Right renal pelvis (tissue), 4 donors: ENCODE results near the gene P2RY13. TPM values are rescaled to one million over a fixed set of nuclear protein-coding genes. Genes with fewer than 3 reads are reported as not detected.

ENCODE experiments used
- DNase-seq, 4 donors: peaks; one replicate each; pipeline ENCODE4 v3.0.0-alpha.2; 2013; ENCODE audit warnings: low read depth in 4 of 4, low spot score in 3 of 4, missing footprints in 1 of 4
- polyA plus RNA-seq, 4 donors: library from polyadenylated mRNA; unstranded; fragments of 120-200 nt; gene quantifications; one replicate each; pipeline ENCODE4 v1.2.1, GENCODE V29; 2013; ENCODE audit not compliant: insufficient read length in 4 of 4

P2RY13 gene
- polyA plus RNA-seq, 4 donors: 0.32 to 2.2 (median 1.9) TPM

- no peak for DNase-seq
Observed at GRCh38 chr3:151297429-151297828, 31.9 kb downstream of the P2RY13 start.

GRCh38 chr3:151296226-151296625, 33.1 kb downstream of the P2RY13 start:
- DNase-seq: no peak

- DNase-seq: no peak
Observed at GRCh38 chr3:151293127-151293526, 36.2 kb downstream of the P2RY13 start.

DNA sequence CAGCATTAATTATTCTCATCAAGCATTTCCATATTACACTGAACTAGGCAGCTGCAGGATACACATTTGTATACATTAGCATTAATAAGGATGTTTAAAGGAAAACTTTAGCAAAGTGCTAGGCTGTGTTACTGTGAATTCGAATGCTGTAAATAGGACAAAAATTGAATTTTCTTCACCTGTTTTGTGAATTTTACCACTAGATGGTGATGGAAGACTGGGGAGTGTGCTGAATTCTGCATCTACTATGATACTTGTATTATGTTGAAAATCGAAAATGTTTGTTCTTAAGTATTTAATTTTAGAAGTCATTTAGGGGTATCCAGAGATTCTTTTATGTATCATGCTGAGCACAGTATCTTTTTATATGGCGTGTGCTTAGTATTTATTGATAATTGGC, 38.7 kb downstream of the P2RY13 start:
- DNase-seq: no peak

DNA sequence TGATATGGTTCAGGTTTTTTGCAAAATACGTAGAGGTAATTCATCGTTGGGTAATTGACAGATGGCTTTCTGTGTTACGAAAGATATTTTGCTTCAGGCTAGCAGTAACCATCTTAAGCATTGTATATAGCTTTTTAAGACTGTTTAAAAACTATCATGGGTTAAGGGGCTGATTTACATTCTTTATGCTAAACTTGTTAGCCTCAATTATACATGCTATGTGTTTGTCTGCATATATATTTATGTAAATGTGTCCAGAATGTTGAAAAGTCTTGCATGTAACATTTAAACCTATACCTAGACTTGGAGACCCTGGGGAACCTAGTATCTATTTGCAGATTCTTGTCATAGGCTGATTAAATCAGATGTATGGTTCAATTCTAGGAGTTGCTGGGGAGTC, 39.9 kb downstream of the P2RY13 start:
- no peak for DNase-seq

DNA sequence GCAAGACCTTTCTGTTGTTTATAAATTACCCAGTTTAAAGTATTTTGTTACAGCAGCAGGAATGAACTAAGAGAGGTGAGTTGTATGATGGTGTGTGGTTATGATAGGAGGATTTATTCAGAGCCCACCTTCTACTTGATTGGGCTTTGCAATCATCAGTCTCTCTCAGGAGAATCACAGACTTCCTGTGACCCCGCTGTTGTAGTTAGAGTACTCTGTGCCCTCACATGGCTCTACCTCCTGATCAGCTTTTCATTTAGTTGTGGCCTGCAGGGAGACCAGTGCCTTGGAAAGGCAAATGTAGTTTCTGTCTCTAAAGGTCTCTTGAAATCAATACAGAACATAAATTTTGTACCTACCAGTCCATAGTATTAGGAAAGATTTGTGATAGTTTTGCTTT, 43.4 kb downstream of the P2RY13 start:
- no peak for DNase-seq

DNA sequence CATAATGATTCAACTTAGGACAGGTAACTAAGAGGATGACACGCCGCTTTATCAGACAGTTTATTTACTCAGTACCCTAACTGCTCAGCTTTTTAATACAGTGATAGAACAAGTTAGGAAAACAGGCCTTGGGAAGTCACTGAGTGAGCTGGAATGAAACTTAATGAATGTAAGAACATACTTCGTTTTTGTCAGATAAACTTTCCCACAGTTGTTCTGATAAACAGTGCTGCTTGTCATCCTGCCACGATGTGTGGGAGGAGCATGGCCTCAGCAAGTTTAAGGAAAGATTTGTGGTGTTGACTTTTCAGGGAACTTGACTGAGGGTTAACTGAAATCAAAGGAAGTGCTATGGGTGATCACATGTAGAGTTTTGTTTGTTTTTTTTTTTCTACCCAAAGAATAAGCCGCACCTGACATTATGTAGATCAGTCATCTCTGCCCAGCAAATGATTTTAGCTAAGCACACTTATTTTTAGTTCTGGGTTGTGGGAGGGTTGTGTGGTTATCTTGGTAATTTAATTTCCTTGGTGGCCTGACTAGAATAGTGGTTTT, 45.4 kb downstream of the P2RY13 start:
- DNase-seq: peak in 2 of 4 donors; percentile 26 to 33

DNA sequence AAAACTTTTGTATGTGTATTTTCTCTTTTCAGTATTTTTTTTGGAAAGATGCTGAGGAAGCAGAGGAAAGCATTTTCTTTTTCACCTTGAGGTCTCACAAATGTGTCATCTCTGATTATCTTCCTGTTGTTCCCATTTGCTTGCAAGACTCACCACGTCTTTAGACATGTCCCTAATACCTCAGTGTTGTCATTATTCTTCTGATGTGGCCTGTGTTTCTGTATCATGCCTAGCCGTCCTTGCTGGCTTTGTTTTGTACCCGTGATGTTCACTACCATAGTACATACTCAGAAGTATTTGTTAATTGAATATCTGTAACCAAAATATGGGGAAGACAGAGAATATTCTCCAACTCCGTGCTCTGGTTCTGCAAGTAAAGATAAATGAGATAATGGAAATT, 46.0 kb downstream of the P2RY13 start:
- no peak for DNase-seq

- peak; percentile 22 to 45 (median 30) for DNase-seq
Observed at GRCh38 chr3:151282921-151283320, 46.4 kb downstream of the P2RY13 start.

DNA sequence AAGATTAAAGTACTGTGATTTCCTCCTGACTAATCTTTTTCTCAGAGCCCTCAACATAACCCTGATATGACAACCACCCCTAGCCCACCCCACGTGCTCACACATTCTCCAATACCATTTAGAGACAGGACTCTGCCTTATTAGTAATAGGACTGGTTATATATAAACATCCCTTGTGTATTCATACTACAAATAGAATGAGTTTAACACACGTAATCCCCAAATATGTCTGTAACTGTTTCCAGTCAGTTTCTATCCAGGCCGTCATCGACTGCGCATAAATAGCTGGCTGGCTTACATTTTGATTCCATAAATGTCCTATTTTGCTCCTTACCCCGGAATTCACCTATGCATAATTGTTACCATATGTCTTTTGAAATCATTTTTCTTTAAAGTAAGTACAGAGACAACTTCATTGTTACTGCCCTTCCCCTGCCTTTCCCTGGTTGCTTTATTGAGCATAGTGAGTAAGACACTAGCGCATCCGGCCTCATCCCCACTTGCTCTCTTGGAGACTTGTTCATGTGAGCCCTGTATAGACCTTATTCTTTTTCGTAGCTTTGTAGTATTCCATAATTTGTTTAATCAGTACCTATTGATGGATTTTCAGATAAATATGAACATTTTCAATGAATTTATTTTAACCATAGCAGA, 47.6 kb downstream of the P2RY13 start:
- no peak for DNase-seq

DNA sequence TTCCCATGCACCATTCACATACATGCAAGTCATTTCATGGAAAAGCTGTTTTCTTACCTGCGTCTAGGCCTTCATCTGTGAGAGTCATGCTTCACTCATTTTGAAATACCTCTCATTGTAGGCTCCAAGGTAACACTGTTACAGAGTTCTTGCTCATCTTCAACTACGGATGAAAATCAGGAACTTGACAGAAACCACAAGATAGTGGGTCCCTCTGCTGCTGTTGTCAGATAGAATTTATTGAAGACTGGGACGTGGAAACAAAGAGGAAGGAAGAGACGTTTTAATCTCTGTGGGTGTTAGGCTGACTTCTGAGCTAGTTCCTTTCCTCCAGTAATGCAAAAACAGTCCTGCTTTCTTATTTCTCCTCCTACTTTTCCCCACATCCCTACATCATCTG, 51.1 kb downstream of the P2RY13 start, which contains the start of gene P2RY14:
Gene P2RY14 (minus strand): TSS at position 313 of the 400 bp plus-strand sequence. CDS start 64,226 bp downstream, outside the sequence.
- no peak for DNase-seq

- DNase-seq: no peak
Observed at GRCh38 chr3:151276687-151277042, 52.7 kb downstream of the P2RY13 start.

Other genes starting within 250 kb of the P2RY13 start
- gene MED12L, start 243.9 kb downstream of the P2RY13 start, polyA plus RNA-seq: 1 to 10 TPM; 1.6 to 2.5 (median 2.0) TPM
- gene GPR171, start 126.3 kb downstream of the P2RY13 start, polyA plus RNA-seq: under 1 TPM in 3 of 4 donors, not detected in 1; 0.21 to 0.42 (median 0.37) TPM
- gene P2RY14, start 51.0 kb downstream of the P2RY13 start, polyA plus RNA-seq: under 1 TPM; 0.90 to 0.99 (median 0.94) TPM
- under 1 TPM in 3 of 4 donors, not detected in 1; 0.11 to 0.40 (median 0.18) TPM for gene GPR87, start 12.7 kb downstream of the P2RY13 start, polyA plus RNA-seq
- gene P2RY12, start 55.2 kb upstream of the P2RY13 start, polyA plus RNA-seq: 1 to 10 TPM in 2 of 4 donors, under 1 TPM in 2; 0.55 to 2.8 (median 0.99) TPM
- gene IGSF10, start 131.5 kb upstream of the P2RY13 start, polyA plus RNA-seq: 1 to 10 TPM; 2.1 to 2.7 (median 2.1) TPM